ENCODE data around the gene AFG1L.

Gene AFG1L

GRCh38 chr6:108432143-108432542 is 137.3 kb downstream of the AFG1L start:
- no peaks in the 10 kb centered on the region for H3K79me2 ChIP-seq (ENCODE audit: low read length)
- no peak overlapping the region for H3K27ac ChIP-seq (ENCODE audit: low read length)
- 0 out of 2 replicates have a peak, but pooled peaks cover 3% of the 10 kb centered on the region for H4K20me1 ChIP-seq (ENCODE audit: insufficient read depth, low read length)
- no peaks in the 10 kb centered on the region for H3K36me3 ChIP-seq (replicated peaks; ENCODE audit: low read depth, low read length)
- no peaks in the 10 kb centered on the region for H3K9me3 ChIP-seq (ENCODE audit: insufficient read depth, low read length)
- no peaks in the 10 kb centered on the region for H3K4me1 ChIP-seq (ENCODE audit: low read length)
- H2AFZ ChIP-seq (ENCODE audit: low read depth, low read length), result no peak overlapping the region
- no peak overlapping the region for H3K9ac ChIP-seq (ENCODE audit: low read length)
- TF ChIP-seq CTCF (IDR thresholded peaks at IDR 0.05; ENCODE audit: low read depth, low read length) (no peak), EZH2phosphoT487 (IDR thresholded peaks at IDR 0.05; ENCODE audit: low read depth) (no peak)
- peaks cover 10% of the 10 kb centered on the region; the same call in 1 of the 2 replicates for H3K27me3 ChIP-seq (ENCODE audit: low read depth, low read length)
- no peak overlapping the region for H3K4me2 ChIP-seq (ENCODE audit: low read length)
- H3K4me3 ChIP-seq (ENCODE audit: low read length), result no peak overlapping the region

- H3K4me1 ChIP-seq (ENCODE audit: low read length), result no peaks in the 10 kb centered on the region
- H3K36me3 ChIP-seq (replicated peaks; ENCODE audit: low read depth, low read length), result no peaks in the 10 kb centered on the region
- no peak overlapping the region for H3K4me3 ChIP-seq (ENCODE audit: low read length)
- 0 out of 2 replicates have a peak, but pooled peaks cover 3% of the 10 kb centered on the region for H4K20me1 ChIP-seq (ENCODE audit: insufficient read depth, low read length)
- TF ChIP-seq CTCF (IDR thresholded peaks at IDR 0.05; ENCODE audit: low read depth, low read length) (no peak), EZH2phosphoT487 (IDR thresholded peaks at IDR 0.05; ENCODE audit: low read depth) (no peak)
- H2AFZ ChIP-seq (ENCODE audit: low read depth, low read length), result no peak overlapping the region
- no peak overlapping the region for H3K27ac ChIP-seq (ENCODE audit: low read length)
- no peaks in the 10 kb centered on the region for H3K79me2 ChIP-seq (ENCODE audit: low read length)
- no peak overlapping the region for H3K9ac ChIP-seq (ENCODE audit: low read length)
- H3K27me3 ChIP-seq (ENCODE audit: low read depth, low read length), result peaks cover 10% of the 10 kb centered on the region; the same call in 1 of the 2 replicates
- H3K9me3 ChIP-seq (ENCODE audit: insufficient read depth, low read length), result no peaks in the 10 kb centered on the region
- H3K4me2 ChIP-seq (ENCODE audit: low read length), result no peak overlapping the region
These were observed 137.9 kb downstream of the AFG1L start for GRCh38 chr6:108432792-108433191.

GRCh38 chr6:108434222-108434621 is 139.4 kb downstream of the AFG1L start:
- TF ChIP-seq EZH2phosphoT487 (IDR thresholded peaks at IDR 0.05; ENCODE audit: low read depth) (no peak), CTCF (IDR thresholded peaks at IDR 0.05; ENCODE audit: low read depth, low read length) (no peak)
- Histone ChIP-seq H3K4me1 (ENCODE audit: low read length) (no peaks in the 10 kb centered on the region), H3K79me2 (ENCODE audit: low read length) (no peaks in the 10 kb centered on the region), H2AFZ (ENCODE audit: low read depth, low read length) (no peak overlapping the region), H4K20me1 (ENCODE audit: insufficient read depth, low read length) (0 out of 2 replicates have a peak, but pooled peaks cover 3% of the 10 kb centered on the region), H3K27me3 (ENCODE audit: low read depth, low read length) (peaks cover 10% of the 10 kb centered on the region; the same call in 1 of the 2 replicates), H3K9me3 (ENCODE audit: insufficient read depth, low read length) (no peaks in the 10 kb centered on the region), H3K4me3 (ENCODE audit: low read length) (no peak overlapping the region), H3K27ac (ENCODE audit: low read length) (no peak overlapping the region), H3K9ac (ENCODE audit: low read length) (no peak overlapping the region), H3K36me3 (replicated peaks; ENCODE audit: low read depth, low read length) (no peaks in the 10 kb centered on the region), H3K4me2 (ENCODE audit: low read length) (no peak overlapping the region)

- Histone ChIP-seq H3K27ac (ENCODE audit: low read length) (no peak overlapping the region), H3K27me3 (ENCODE audit: low read depth, low read length) (peaks cover 10% of the 10 kb centered on the region; the same call in 1 of the 2 replicates), H3K4me1 (ENCODE audit: low read length) (no peaks in the 10 kb centered on the region), H3K79me2 (ENCODE audit: low read length) (no peaks in the 10 kb centered on the region), H3K4me3 (ENCODE audit: low read length) (no peak overlapping the region), H2AFZ (ENCODE audit: low read depth, low read length) (no peak overlapping the region), H3K4me2 (ENCODE audit: low read length) (no peak overlapping the region), H3K9ac (ENCODE audit: low read length) (no peak overlapping the region), H3K36me3 (replicated peaks; ENCODE audit: low read depth, low read length) (no peaks in the 10 kb centered on the region), H3K9me3 (ENCODE audit: insufficient read depth, low read length) (no peaks in the 10 kb centered on the region), H4K20me1 (ENCODE audit: insufficient read depth, low read length) (0 out of 2 replicates have a peak, but pooled peaks cover 3% of the 10 kb centered on the region)
- TF ChIP-seq EZH2phosphoT487 (IDR thresholded peaks at IDR 0.05; ENCODE audit: low read depth), result no peak
- TF ChIP-seq CTCF (IDR thresholded peaks at IDR 0.05; ENCODE audit: low read depth, low read length), result no peak
These were observed 140.5 kb downstream of the AFG1L start for GRCh38 chr6:108435391-108435790.

Measured in OCI-LY3 (cell line).